GM21723 (cell line): Measurements from ENCODE around the gene ROCK2.
"Not testable (repeated sequence)": the region's sequence is repeated elsewhere in the genome, so short reads cannot be mapped to it uniquely, and the experiment has no call there.

Experiments used
- ATAC-seq: cut with Tn5 transposase; IDR thresholded peaks from one replicate; pipeline ENCODE4 v1.9.1; 2021; ENCODE audit warnings: mild to moderate bottlenecking, moderate library complexity; ENCODE audit not compliant: unreplicated experiment

The ROCK2 gene

GRCh38 chr2:11239666-11240462 is 104.6 kb downstream of the ROCK2 start:
- ATAC-seq: no peak

DNA sequence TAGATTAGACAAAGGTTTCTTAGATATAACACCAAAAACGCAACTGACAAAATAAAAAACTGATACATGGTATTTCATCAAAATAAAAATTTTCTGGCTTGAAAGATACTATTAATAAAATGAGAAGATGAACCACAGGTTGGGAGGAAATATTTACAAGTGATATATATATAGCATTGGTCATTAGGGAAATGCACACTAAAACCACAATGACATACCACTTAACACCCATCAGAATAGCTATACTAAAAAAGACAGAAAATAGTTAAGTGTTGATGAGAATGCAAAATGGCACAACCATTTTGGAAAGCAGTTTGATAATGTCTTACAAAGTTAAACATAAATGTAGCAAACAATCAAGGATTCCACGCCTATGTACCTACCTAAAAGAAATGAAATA is 105.3 kb downstream of the ROCK2 start:
- ATAC-seq: no peak

DNA sequence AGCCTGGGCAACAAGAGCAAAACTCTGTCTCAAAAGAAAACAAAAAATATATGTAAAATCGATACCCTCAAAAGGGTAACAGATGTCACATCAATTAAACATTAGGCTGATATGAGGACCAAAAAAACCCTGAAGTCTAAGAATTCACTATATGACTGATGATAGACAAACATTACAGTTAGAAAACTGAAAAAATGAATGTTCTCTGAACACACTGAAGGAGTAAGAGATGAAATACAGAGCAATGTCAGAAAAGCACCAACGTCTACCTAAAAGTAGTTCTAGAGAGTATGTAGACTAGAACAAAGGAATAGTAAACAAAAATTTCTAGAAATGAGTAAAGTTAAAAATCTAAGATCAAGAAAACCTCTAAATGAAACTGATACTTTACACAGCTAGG is 107.3 kb downstream of the ROCK2 start:
- no peak for ATAC-seq

DNA sequence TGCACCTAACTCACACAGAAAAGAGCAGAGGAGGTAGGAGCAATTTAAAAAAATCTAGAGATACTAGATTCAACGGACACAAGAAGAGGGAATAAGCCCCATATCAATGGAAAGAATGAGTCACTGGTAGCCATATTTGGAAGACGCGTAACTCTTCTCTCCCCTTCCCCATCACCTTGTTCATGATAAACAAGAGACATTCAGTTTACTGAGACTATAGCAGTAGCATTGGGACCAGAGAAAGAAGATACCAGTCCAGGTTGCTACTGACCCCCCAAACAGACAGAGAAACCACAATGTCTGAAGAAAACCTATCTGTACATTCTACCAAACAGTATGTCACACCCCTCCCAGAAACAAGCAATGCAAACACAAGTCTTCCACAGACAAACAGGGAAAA is 108.1 kb downstream of the ROCK2 start:
- no peak for ATAC-seq

DNA sequence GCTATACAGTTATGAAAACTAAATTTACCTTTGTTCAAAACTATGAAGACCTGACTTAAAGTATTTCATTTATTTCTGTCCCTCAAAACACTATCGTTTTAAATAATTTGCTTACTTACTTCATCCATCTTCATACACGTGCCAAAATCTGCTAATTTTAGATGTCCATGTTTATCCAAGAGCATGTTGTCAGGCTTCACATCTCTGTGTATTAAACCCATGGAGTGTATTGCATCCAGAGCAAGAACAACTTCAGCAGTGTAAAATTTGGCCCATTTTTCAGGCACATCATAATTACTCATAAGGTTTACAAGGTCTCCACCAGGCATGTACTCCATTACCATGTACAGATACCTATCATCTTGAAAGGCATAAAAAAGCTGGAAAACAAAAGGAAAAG is 108.9 kb downstream of the ROCK2 start:
- ATAC-seq: no peak

GRCh38 chr2:11234309-11234708 is 110.1 kb downstream of the ROCK2 start:
- ATAC-seq: no peak

DNA sequence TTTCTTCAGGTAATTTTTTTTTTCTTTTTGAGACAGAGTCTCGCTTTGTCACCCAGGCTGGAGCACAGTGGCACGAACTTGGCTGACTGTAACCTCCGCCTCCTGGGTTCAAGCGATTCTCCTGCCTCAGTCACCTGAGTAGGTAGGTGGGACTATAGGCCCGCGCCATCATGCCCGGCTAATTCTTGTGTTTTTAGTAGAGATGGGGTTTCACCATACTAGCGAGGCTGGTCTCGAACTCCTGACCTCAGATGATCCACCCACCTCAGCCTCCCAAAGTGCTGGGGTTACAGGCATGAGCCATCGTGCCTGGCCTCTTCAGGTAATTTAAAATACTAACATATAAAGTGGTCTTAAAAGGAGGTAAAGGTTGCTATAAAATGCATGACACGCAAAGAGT is 113.2 kb downstream of the ROCK2 start:
- ATAC-seq: not testable (repeated sequence)

DNA sequence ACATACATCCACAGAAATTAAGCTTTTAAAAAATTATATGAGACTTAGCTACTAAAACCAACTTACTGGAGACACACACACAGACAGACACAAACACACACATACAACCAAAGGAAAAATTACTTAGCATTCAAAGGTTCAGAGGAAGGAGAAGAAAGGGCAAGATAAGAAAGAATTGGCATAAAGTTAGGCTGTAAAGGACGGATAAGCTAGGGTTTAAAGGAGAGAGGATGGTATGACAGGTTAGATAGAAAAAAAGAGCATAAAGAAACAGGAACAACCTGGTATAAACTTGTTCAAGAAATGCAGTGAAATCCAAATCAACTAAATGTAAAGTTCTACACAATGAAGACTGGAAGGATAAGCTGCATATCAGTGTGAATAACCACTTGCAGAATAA is 115.7 kb downstream of the ROCK2 start:
- ATAC-seq: no peak

- ATAC-seq: no peak
Measured at GRCh38 chr2:11227595-11227994, 116.8 kb downstream of the ROCK2 start.

GRCh38 chr2:11224887-11225286 is 119.5 kb downstream of the ROCK2 start:
- no peak for ATAC-seq

- ATAC-seq: no peak
Measured at GRCh38 chr2:11222845-11223244, 121.6 kb downstream of the ROCK2 start.

GRCh38 chr2:11220445-11220844 is 124.0 kb downstream of the ROCK2 start:
- no peak for ATAC-seq

- ATAC-seq: no peak
Measured at GRCh38 chr2:11215407-11215806, 129.0 kb downstream of the ROCK2 start.

DNA sequence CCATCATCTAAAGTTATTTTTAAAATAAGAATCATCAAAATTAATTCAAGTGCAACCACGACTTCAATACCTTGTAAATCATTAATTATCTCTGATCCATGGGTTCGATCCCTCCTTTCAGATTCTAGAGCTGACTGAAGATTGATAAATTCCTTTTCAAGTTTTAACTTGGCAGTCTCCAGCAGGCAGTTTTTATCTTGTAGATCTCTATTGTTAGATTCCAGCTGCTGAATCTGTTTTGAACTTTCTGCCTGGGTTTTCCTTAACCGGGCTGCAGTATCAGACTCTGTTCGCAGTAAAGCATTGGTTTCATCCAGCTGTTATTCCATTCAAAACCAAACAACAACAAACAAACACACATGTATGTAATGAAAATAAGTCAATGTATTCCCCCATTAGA is 129.7 kb downstream of the ROCK2 start:
- no peak for ATAC-seq

GRCh38 chr2:11213975-11214374 is 130.5 kb downstream of the ROCK2 start:
- no peak for ATAC-seq

GRCh38 chr2:11213090-11213638 is 131.3 kb downstream of the ROCK2 start:
- ATAC-seq: no peak

GRCh38 chr2:11212645-11213044 is 131.8 kb downstream of the ROCK2 start:
- no peak for ATAC-seq

DNA sequence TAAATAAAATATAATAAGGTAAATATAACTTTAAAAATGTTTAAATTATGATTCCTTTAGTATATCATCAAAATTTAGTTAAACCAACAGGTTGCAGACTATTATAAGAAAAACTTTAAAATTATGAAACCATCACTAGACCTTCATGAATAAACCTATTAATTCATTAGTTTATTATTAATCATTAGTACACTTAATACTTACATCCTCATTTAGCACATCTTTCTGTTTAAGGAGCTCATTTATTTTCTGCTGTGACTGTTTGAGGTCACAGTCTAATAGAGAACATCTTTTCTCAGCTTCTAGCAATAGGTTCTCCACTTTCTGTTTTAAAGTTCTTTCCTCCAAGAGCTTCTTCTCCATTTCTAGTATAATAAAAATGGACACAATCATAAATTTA is 136.4 kb downstream of the ROCK2 start:
- ATAC-seq: no peak

- ATAC-seq: peak; percentile 84
Measured at GRCh38 chr2:11203480-11203879, 141.0 kb downstream of the ROCK2 start.

- no peak for ATAC-seq
Measured at GRCh38 chr2:11201969-11202368, 142.5 kb downstream of the ROCK2 start.

DNA sequence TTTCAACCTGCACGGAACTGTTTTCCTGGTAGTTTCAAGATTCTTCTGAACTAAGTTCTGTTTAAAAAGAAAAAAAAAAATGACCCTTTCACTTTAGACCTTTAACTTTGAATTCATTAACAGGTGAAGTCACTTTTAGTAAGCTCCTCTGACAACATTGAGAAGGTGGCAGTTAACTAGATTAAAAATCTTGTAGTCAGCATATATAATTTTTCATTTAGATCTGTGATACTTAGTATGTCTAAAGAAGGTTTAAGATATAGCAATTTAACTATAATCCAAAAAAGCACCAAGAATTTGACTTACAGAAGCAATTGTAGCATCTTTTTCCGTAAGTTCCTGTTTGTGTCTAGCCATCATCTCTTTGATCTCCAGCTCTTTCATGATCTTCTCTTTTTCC is 143.8 kb downstream of the ROCK2 start:
- no peak for ATAC-seq

DNA sequence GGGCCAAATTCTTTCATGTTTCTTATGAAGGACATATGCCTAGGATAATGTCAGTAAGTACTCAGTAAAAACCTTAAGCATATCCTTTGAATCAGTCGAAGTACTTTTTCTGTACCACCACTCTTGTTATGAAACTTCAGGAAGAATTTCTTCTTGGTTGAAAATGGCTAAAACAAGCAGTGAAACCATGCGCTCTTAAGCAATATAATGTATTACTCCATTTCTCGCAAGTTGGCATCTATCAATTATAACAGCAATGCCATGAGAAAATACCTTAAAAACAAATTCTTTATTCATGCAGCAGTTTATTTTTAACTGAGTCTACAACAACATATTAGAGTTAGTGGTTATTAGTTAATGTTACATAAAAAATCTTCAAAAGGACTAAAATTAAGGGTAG is 148.2 kb downstream of the ROCK2 start:
- ATAC-seq: no peak

GRCh38 chr2:11187731-11188130 is 156.7 kb downstream of the ROCK2 start:
- no peak for ATAC-seq
